ENCODE data around the gene NOCT.
"Not testable (repeated sequence)": the region's sequence is repeated elsewhere in the genome, so short reads cannot be mapped to it uniquely, and the experiment has no call there.

NOCT gene

GRCh38 chr4:139054791-139055505, 39.4 kb downstream of the NOCT start:
- Mint-ChIP-seq H3K9me3 (no peaks in the 10 kb centered on the region), H3K4me3 (no peak overlapping the region), H3K4me1 (peaks cover 17% of the 10 kb centered on the region), H3K27me3 (no peaks in the 10 kb centered on the region), H3K27ac (peak overlapping the region; percentile 1), H3K36me3 (peaks cover 38% of the 10 kb centered on the region)
- no peak for ATAC-seq

GRCh38 chr4:139059026-139059425, 43.4 kb downstream of the NOCT start:
- not testable (repeated sequence) for H3K4me3 Mint-ChIP-seq, H3K9me3 Mint-ChIP-seq, ATAC-seq, H3K27ac Mint-ChIP-seq, H3K27me3 Mint-ChIP-seq
- H3K36me3 Mint-ChIP-seq: peaks cover 38% of the 10 kb centered on the region
- peaks cover 17% of the 10 kb centered on the region for H3K4me1 Mint-ChIP-seq

GRCh38 chr4:139060591-139060990, 45.0 kb downstream of the NOCT start:
- H3K4me1 Mint-ChIP-seq: peaks cover 5% of the 10 kb centered on the region
- H3K27me3 Mint-ChIP-seq: no peaks in the 10 kb centered on the region
- ATAC-seq: no peak
- H3K36me3 Mint-ChIP-seq: peaks cover 33% of the 10 kb centered on the region
- no peak overlapping the region for H3K4me3 Mint-ChIP-seq
- no peaks in the 10 kb centered on the region for H3K9me3 Mint-ChIP-seq
- H3K27ac Mint-ChIP-seq: no peak overlapping the region

- Mint-ChIP-seq H3K9me3 (no peaks in the 10 kb centered on the region), H3K4me1 (peaks cover 39% of the 10 kb centered on the region), H3K27me3 (no peaks in the 10 kb centered on the region), H3K27ac (no peak overlapping the region), H3K36me3 (peaks cover 9% of the 10 kb centered on the region), H3K4me3 (no peak overlapping the region)
- no peak for ATAC-seq
Measured at GRCh38 chr4:139076016-139076744, 60.6 kb downstream of the NOCT start.

- Mint-ChIP-seq H3K36me3 (no peaks in the 10 kb centered on the region), H3K4me3 (no peak overlapping the region), H3K27me3 (no peaks in the 10 kb centered on the region), H3K4me1 (peaks cover 50% of the 10 kb centered on the region), H3K9me3 (no peaks in the 10 kb centered on the region), H3K27ac (no peak overlapping the region)
- ATAC-seq: no peak
Measured at GRCh38 chr4:139077567-139078355, 62.2 kb downstream of the NOCT start.

- no peaks in the 10 kb centered on the region for H3K27me3 Mint-ChIP-seq
- H3K9me3 Mint-ChIP-seq: no peaks in the 10 kb centered on the region
- H3K4me3 Mint-ChIP-seq: no peak overlapping the region
- no peak overlapping the region for H3K27ac Mint-ChIP-seq
- ATAC-seq: no peak
- peaks cover 50% of the 10 kb centered on the region for H3K4me1 Mint-ChIP-seq
- no peaks in the 10 kb centered on the region for H3K36me3 Mint-ChIP-seq
Measured at GRCh38 chr4:139078926-139079325, 63.3 kb downstream of the NOCT start.

- H3K9me3 Mint-ChIP-seq: no peaks in the 10 kb centered on the region
- no peaks in the 10 kb centered on the region for H3K36me3 Mint-ChIP-seq
- peak; percentile 91 for ATAC-seq
- H3K27me3 Mint-ChIP-seq: no peaks in the 10 kb centered on the region
- peak overlapping the region; percentile 99 for H3K4me3 Mint-ChIP-seq
- H3K27ac Mint-ChIP-seq: peak overlapping the region; percentile 99
- H3K4me1 Mint-ChIP-seq: peaks cover 39% of the 10 kb centered on the region
Measured at GRCh38 chr4:139082750-139083606, 67.4 kb downstream of the NOCT start.

GRCh38 chr4:139083607-139083955, 68.0 kb downstream of the NOCT start:
- Mint-ChIP-seq H3K27me3 (no peaks in the 10 kb centered on the region), H3K9me3 (no peaks in the 10 kb centered on the region), H3K36me3 (no peaks in the 10 kb centered on the region), H3K4me3 (peak overlapping the region; percentile 99), H3K4me1 (peaks cover 39% of the 10 kb centered on the region), H3K27ac (peak overlapping the region; percentile 99)
- ATAC-seq: peak; percentile 71

GRCh38 chr4:139083956-139084803, 68.6 kb downstream of the NOCT start:
- no peaks in the 10 kb centered on the region for H3K27me3 Mint-ChIP-seq
- H3K36me3 Mint-ChIP-seq: no peaks in the 10 kb centered on the region
- ATAC-seq: peak; percentile 81
- H3K9me3 Mint-ChIP-seq: no peaks in the 10 kb centered on the region
- H3K4me1 Mint-ChIP-seq: peaks cover 36% of the 10 kb centered on the region
- peak overlapping the region; percentile 99 for H3K27ac Mint-ChIP-seq
- peak overlapping the region; percentile 99 for H3K4me3 Mint-ChIP-seq

- H3K27ac Mint-ChIP-seq: peak overlapping the region; percentile 99
- peaks cover 30% of the 10 kb centered on the region for H3K4me1 Mint-ChIP-seq
- H3K9me3 Mint-ChIP-seq: no peaks in the 10 kb centered on the region
- H3K36me3 Mint-ChIP-seq: no peaks in the 10 kb centered on the region
- H3K4me3 Mint-ChIP-seq: peak overlapping the region; percentile 99
- no peak for ATAC-seq
- H3K27me3 Mint-ChIP-seq: no peaks in the 10 kb centered on the region
Measured at GRCh38 chr4:139084804-139085093, 69.2 kb downstream of the NOCT start.

- Mint-ChIP-seq H3K36me3 (no peaks in the 10 kb centered on the region), H3K27ac (peak overlapping the region; percentile 99), H3K9me3 (no peaks in the 10 kb centered on the region), H3K4me1 (peaks cover 26% of the 10 kb centered on the region), H3K4me3 (peak overlapping the region; percentile 99), H3K27me3 (no peaks in the 10 kb centered on the region)
- no peak for ATAC-seq
Measured at GRCh38 chr4:139085141-139085540, 69.6 kb downstream of the NOCT start.

- no peak overlapping the region for H3K4me3 Mint-ChIP-seq
- H3K9me3 Mint-ChIP-seq: no peaks in the 10 kb centered on the region
- H3K27ac Mint-ChIP-seq: no peak overlapping the region
- H3K27me3 Mint-ChIP-seq: no peaks in the 10 kb centered on the region
- no peaks in the 10 kb centered on the region for H3K4me1 Mint-ChIP-seq
- no peaks in the 10 kb centered on the region for H3K36me3 Mint-ChIP-seq
- no peak for ATAC-seq
Measured at GRCh38 chr4:139092271-139092670, 76.7 kb downstream of the NOCT start.

All from stimulated activated memory B cell treated with anti-CD40 and anti-IgM and Interleukin-4, amounts not matched to agents 10 μg/mL and 1 μg/mL and 100 μg/mL, for 72 hours (primary cell).